Measurements from ENCODE around the gene TULP3. TPM values are rescaled to one million over a fixed set of nuclear protein-coding genes. Genes with fewer than 3 reads are reported as not detected.

The TULP3 gene
- total and polyA plus RNA-seq, 10 of the 15 experiments (the other 5 are each of a cell fraction or from before 2014, with no cell fraction given), result 3.1 to 10.4 (median 8.1) TPM

- TF ChIP-seq POU2F2 (IDR thresholded peaks at IDR 0.05; ENCODE audit: borderline replicate concordance, low read depth, low read length) (0 out of 3 replicates have a peak, but pooled peaks have one; percentile 17), ZBTB40 (IDR thresholded peaks at IDR 0.05; ENCODE audit: borderline replicate concordance) (peak; percentile 75; the same call in 1 of the 2 replicates), SMARCA5 (IDR thresholded peaks at IDR 0.05) (0 out of 2 replicates have a peak, but pooled peaks have one; percentile 18), NFYA (IDR thresholded peaks at IDR 0.05; ENCODE audit: borderline replicate concordance, low read depth, low read length) (peak; percentile 18)
- TF ChIP-seq, protein P1, sequence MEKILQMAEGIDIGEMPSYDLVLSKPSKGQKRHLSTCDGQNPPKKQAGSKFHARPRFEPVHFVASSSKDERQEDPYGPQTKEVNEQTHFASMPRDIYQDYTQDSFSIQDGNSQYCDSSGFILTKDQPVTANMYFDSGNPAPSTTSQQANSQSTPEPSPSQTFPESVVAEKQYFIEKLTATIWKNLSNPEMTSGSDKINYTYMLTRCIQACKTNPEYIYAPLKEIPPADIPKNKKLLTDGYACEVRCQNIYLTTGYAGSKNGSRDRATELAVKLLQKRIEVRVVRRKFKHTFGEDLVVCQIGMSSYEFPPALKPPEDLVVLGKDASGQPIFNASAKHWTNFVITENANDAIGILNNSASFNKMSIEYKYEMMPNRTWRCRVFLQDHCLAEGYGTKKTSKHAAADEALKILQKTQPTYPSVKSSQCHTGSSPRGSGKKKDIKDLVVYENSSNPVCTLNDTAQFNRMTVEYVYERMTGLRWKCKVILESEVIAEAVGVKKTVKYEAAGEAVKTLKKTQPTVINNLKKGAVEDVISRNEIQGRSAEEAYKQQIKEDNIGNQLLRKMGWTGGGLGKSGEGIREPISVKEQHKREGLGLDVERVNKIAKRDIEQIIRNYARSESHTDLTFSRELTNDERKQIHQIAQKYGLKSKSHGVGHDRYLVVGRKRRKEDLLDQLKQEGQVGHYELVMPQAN (conservative IDR thresholded peaks at IDR 0.05), result peak; percentile 81
These were observed at the start of gene TULP3 (continued) for GRCh38 chr12:2890388-2891239.
